HepG2 (cell line): ENCODE measurements around the gene CYP21A2. TPM values are rescaled to one million over a fixed set of nuclear protein-coding genes. Genes with fewer than 3 reads are reported as not detected.
A peak's percentile ranks its signal among the peaks of the same experiment; 100 is the strongest.

ENCODE experiments used
- CENPBD1 ChIP-seq: sonication (generic); formaldehyde crosslinking; IDR thresholded peaks from 2 replicates; pipeline ENCODE4 v1.8.0; 2022; ENCODE audit warnings: missing genetic modification reagents, low read depth, mild to moderate bottlenecking, borderline replicate concordance
- CHD2 ChIP-seq: IDR thresholded peaks from 2 replicates; pipeline ENCODE4 v1.6.1; 2011; ENCODE audit warnings: low read depth, low read length, improper control_type of control experiment
- HNRNPL ChIP-seq: fragments of 200-400 bp; formaldehyde crosslinking; IDR thresholded peaks from 2 replicates; pipeline ENCODE4 v1.6.1; 2017; ENCODE audit warnings: mild to moderate bottlenecking, low read depth, low read length
- KLF12 ChIP-seq: sonication (generic); formaldehyde crosslinking; IDR thresholded peaks from 2 replicates; pipeline ENCODE4 v1.4.0; 2020; ENCODE audit warnings: missing genetic modification reagents, borderline replicate concordance
- TBX3 ChIP-seq: fragments of 450-650 bp; IDR thresholded peaks from 2 replicates; pipeline ENCODE4 v1.6.1; 2017; ENCODE audit warnings: antibody characterized with exemption, mild to moderate bottlenecking, inconsistent platforms, borderline replicate concordance
- ZEB1 ChIP-seq: IDR thresholded peaks from 2 replicates; pipeline ENCODE4 v1.6.1; 2012; ENCODE audit warnings: mild to moderate bottlenecking, low read depth, inconsistent platforms; ENCODE audit not compliant: insufficient replicate concordance
- ZNF614 ChIP-seq: IDR thresholded peaks from 2 replicates; pipeline ENCODE4 v1.6.1; 2018; ENCODE audit warnings: missing biosample characterization, missing genetic modification reagents, inconsistent platforms, borderline replicate concordance
- ZNF747 ChIP-seq: sonication (generic); formaldehyde crosslinking; IDR thresholded peaks from 2 replicates; pipeline ENCODE4 v1.8.1; 2023; ENCODE audit warnings: missing genetic modification reagents, mild to moderate bottlenecking, borderline replicate concordance
- polyA plus RNA-seq, 8 experiments: library from polyadenylated mRNA; depleted of rRNA in 3 of 8; stranded (reverse) in 7 of 8; unstranded in 1 of 8; fragments of >200 nt; fragmentation: Illumina TruSeq in 4 of 8; extraction: Trizol in 4 of 8; gene quantifications; 2 replicates each; pipeline versions ENCODE4 v1.2.1 to v1.2.3, GENCODE V29; 2011 to 2016; ENCODE audit warnings: low read depth in 4 of 8, missing spikeins in 1 of 8, mixed read lengths in 1 of 8; ENCODE audit not compliant: insufficient read depth in 1 of 8
- total RNA-seq, 5 experiments: library from RNA; depleted of rRNA; stranded (reverse); fragments of >200 nt; fragmentation: Illumina TruSeq; extraction: Trizol; gene quantifications; 2 replicates each; pipeline ENCODE4 v1.2.3, GENCODE V29; 2016; ENCODE audit warnings: low read depth in 1 of 5
- TF ChIP-seq, protein P1 (sequence below): sonication (generic); formaldehyde crosslinking; IDR thresholded peaks from 2 replicates; pipeline ENCODE4; 2020; ENCODE audit warnings: missing genetic modification reagents, mild to moderate bottlenecking, borderline replicate concordance

CYP21A2 gene
- total and polyA plus RNA-seq, 2 of the 13 experiments (the other 11 are each of a cell fraction or from before 2014, with no cell fraction given), result 1.5 to 6.3 TPM

DNA sequence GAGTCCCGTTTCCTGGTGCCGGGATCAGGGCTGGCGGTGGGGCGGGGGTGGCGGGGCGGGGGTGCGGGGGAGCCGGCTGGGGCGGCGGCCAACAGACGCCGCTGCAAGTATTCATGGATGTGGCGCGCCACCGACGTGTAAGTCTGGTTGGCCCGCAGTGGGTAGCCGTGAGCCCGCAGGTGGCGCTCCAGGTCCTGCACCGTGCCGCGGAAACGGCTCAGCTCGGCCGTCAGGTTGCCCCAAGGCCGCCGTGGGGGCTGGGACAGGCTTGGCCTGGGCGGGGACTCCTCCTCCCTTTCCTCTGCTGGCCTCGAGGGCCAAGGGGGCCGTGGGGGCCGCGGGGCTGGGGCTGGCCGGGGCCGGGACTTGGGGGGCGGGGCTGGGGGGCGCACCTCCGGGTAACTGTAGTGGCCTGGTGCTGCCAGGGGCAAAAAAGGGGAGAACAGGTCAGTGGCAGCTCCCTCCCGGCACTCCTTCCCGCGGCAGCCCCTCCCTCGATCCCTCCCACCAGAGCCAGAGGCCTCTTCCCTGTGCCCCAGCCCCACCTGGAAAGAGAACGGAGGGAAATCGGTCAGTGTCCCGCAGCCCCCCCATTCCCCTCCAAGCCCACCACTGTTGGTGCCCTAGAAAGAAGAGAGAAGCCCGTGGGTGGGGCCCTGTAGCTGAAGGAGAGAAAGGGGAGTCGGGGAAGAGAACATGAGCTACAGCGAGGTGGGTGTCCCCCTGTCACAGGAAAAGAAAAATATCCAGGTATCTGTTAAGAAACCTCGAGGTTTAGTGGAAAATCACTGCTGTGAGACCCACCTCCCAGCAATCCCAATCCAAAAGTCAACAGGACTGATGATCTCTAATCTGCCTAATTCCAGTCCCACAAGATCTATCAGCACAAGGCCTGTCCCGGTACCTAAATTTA, 49.6 kb downstream of the CYP21A2 start (continued):
- TF ChIP-seq, protein P1, sequence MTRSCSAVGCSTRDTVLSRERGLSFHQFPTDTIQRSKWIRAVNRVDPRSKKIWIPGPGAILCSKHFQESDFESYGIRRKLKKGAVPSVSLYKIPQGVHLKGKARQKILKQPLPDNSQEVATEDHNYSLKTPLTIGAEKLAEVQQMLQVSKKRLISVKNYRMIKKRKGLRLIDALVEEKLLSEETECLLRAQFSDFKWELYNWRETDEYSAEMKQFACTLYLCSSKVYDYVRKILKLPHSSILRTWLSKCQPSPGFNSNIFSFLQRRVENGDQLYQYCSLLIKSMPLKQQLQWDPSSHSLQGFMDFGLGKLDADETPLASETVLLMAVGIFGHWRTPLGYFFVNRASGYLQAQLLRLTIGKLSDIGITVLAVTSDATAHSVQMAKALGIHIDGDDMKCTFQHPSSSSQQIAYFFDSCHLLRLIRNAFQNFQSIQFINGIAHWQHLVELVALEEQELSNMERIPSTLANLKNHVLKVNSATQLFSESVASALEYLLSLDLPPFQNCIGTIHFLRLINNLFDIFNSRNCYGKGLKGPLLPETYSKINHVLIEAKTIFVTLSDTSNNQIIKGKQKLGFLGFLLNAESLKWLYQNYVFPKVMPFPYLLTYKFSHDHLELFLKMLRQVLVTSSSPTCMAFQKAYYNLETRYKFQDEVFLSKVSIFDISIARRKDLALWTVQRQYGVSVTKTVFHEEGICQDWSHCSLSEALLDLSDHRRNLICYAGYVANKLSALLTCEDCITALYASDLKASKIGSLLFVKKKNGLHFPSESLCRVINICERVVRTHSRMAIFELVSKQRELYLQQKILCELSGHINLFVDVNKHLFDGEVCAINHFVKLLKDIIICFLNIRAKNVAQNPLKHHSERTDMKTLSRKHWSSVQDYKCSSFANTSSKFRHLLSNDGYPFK (CRISPR knock-in tag), result no peak
- TF ChIP-seq ZNF747 (CRISPR knock-in tag) (no peak), CHD2 (no peak), CENPBD1 (CRISPR knock-in tag) (no peak), KLF12 (CRISPR knock-in tag) (no peak), ZNF614 (CRISPR knock-in tag) (0 out of 2 replicates have a peak, but pooled peaks have one; percentile 64), HNRNPL (peak; percentile 75), ZEB1 (no peak), TBX3 (no peak)
